Prostate gland (tissue), 2 donors: Measurements from ENCODE around the gene PLSCR3. TPM values are rescaled to one million over a fixed set of nuclear protein-coding genes. Genes with fewer than 3 reads are reported as not detected.

ENCODE experiments used
- DNase-seq: peaks from one replicate; pipeline ENCODE4 v3.0.0-alpha.2; 2019; ENCODE audit warnings: low spot score
- H3K27ac ChIP-seq, 2 donors: fragments of 200-600 bp; sonication (generic); 2 replicates each; pipeline ENCODE4 v1.5.1; 2017 to 2019
- H3K27me3 ChIP-seq: fragments of 200-600 bp; sonication (generic); replicated peaks from 2 replicates; pipeline ENCODE4 v1.5.1; 2019; ENCODE audit not compliant: insufficient read depth
- H3K36me3 ChIP-seq, 2 donors: fragments of 200-600 bp; sonication (generic); 1 replicate in 1 of 2; 2 replicates in 1 of 2; pipeline versions ENCODE4 v1.5.1 to v1.8.1; 2017 to 2019
- H3K4me1 ChIP-seq: fragments of 200-600 bp; sonication (generic); replicated peaks from 2 replicates; pipeline ENCODE4 v1.5.1; 2019
- H3K4me3 ChIP-seq, 2 donors: fragments of 200-600 bp; sonication (generic); 2 replicates each; pipeline ENCODE4 v1.5.1; 2017 to 2019
- H3K9me3 ChIP-seq: fragments of 200-600 bp; sonication (generic); 2 replicates; pipeline ENCODE4 v1.5.1; 2017
- CTCF ChIP-seq, 4 experiments: fragments of 200-600 bp in 2 of 4; fragments of 450-650 bp in 2 of 4; sonication (generic) in 2 of 4; IDR thresholded peaks; 1 replicate in 3 of 4; 2 replicates in 1 of 4; pipeline ENCODE4 v1.5.1; 2016 to 2019; ENCODE audit warnings: antibody characterized with exemption in 4 of 4, mild to moderate bottlenecking in 2 of 4, moderate library complexity in 2 of 4
- POLR2A ChIP-seq: fragments of 450-650 bp; IDR thresholded peaks from one replicate; pipeline ENCODE4 v1.6.1; 2016; ENCODE audit warnings: antibody characterized with exemption, mild to moderate bottlenecking
- POLR2AphosphoS5 ChIP-seq: sonication (generic); formaldehyde crosslinking; IDR thresholded peaks from one replicate; pipeline ENCODE4 v1.6.1; 2017; ENCODE audit warnings: antibody characterized with exemption
- WGBS: methylation state at CpG from one replicate; pipeline ENCODE4 v1.1.5; 2018; 5-methylcytosine and 5-hydroxymethylcytosine counted together
- intact Hi-C: fragments of 100-400 bp; cut with DNase I; formaldehyde crosslinking; loops from one replicate; pipeline ENCODE4 v1.14.2; 2022
- total RNA-seq, 2 donors: library from RNA; depleted of rRNA; stranded (reverse); fragments of >200 nt; gene quantifications; one replicate each; pipeline ENCODE4 v1.1.0, GENCODE V29; 2016

Gene PLSCR3
- total RNA-seq, 2 donors from 2014 or later = 25.8 to 26.4 TPM

GRCh38 chr17:7398612-7399011 lies 4.3 kb upstream of the PLSCR3 start:
- 82% methylated on average over 2 of the region's 2 CpGs for WGBS
- no peak for TF ChIP-seq POLR2A
- TF ChIP-seq CTCF (IDR thresholded peaks at IDR 0.05) = no peak
- TF ChIP-seq POLR2AphosphoS5 = no peak
- DNase-seq = no peak

GRCh38 chr17:7396147-7396546 lies 1.8 kb upstream of the PLSCR3 start:
- TF ChIP-seq POLR2A (no peak), CTCF (IDR thresholded peaks at IDR 0.05) (no peak), POLR2AphosphoS5 (no peak)
- Histone ChIP-seq H3K4me3 (no peak overlapping the region), H3K4me1 (no peaks in the 10 kb centered on the region), H3K27ac (no peak overlapping the region), H3K9me3 (no peaks in the 10 kb centered on the region), H3K36me3 (peaks cover 0 to 4% of the 10 kb centered on the region in 2 donors), H3K27me3 (no peaks in the 10 kb centered on the region)
- DNase-seq = no peak
- intact Hi-C loops = no loop called here
- 92% methylated on average over 4 of the region's 4 CpGs for WGBS

More at GRCh38 chr17:7398612-7399011, 4.3 kb upstream of the PLSCR3 start:
- intact Hi-C loops = no loop called here
- Histone ChIP-seq H3K27me3 (no peaks in the 10 kb centered on the region), H3K27ac (no peak overlapping the region), H3K4me3 (no peak overlapping the region), H3K36me3 (no peaks in the 10 kb centered on the region), H3K9me3 (no peaks in the 10 kb centered on the region), H3K4me1 (no peaks in the 10 kb centered on the region)

- no peak for DNase-seq
- WGBS = 4% methylated on average over 45 of the region's 48 CpGs
- H3K4me1 ChIP-seq = no peaks in the 10 kb centered on the region
- H3K4me3 ChIP-seq = peak overlapping the region; percentile 48 to 62
- no peaks in the 10 kb centered on the region for H3K27me3 ChIP-seq
- intact Hi-C loops = loop anchor here (5.0 kb wide), 1 partner anchor 42 kb away; the partner anchor contains the start of gene KCTD11
- no peaks in the 10 kb centered on the region for H3K9me3 ChIP-seq
- TF ChIP-seq POLR2A (no peak), CTCF (IDR thresholded peaks at IDR 0.05) (no peak), POLR2AphosphoS5 (no peak)
- peak overlapping the region; percentile 74 to 87 for H3K27ac ChIP-seq
- peaks cover 0 to 10% of the 10 kb centered on the region in 2 donors for H3K36me3 ChIP-seq
Measured at GRCh38 chr17:7393613-7394451, 493 bp downstream of the PLSCR3 start.

- Histone ChIP-seq H3K9me3 (no peaks in the 10 kb centered on the region), H3K4me1 (no peaks in the 10 kb centered on the region), H3K4me3 (peak overlapping the region; percentile 48 to 62), H3K27me3 (no peaks in the 10 kb centered on the region), H3K27ac (peak overlapping the region in 1 of 2 donors; percentile 74), H3K36me3 (peaks cover 0 to 10% of the 10 kb centered on the region in 2 donors)
- WGBS = 56% methylated on average over 41 of the region's 42 CpGs
- intact Hi-C loops = loop anchor here (5.0 kb wide), 1 partner anchor 41 kb away; the partner anchor contains the start of gene KCTD11
- DNase-seq = no peak
- no peak for TF ChIP-seq POLR2AphosphoS5
- no peak for TF ChIP-seq CTCF (IDR thresholded peaks at IDR 0.05)
- no peak for TF ChIP-seq POLR2A
Measured at GRCh38 chr17:7392696-7393612, 1.4 kb downstream of the PLSCR3 start.
